Suppressor macrophage treated with lipopolysaccharide for 4 hours (primary cell): Measurements from ENCODE around the gene IQGAP1.
"Not testable (repeated sequence)": the region's sequence is repeated elsewhere in the genome, so short reads cannot be mapped to it uniquely, and the experiment has no call there.

Experiments used
- DNase-seq: peaks from one replicate; pipeline ENCODE4 v3.0.0-alpha.2; 2020

Gene IQGAP1

GRCh38 chr15:90367576-90367975 is 20.5 kb upstream of the IQGAP1 start:
- peak; percentile 87 for DNase-seq

DNA sequence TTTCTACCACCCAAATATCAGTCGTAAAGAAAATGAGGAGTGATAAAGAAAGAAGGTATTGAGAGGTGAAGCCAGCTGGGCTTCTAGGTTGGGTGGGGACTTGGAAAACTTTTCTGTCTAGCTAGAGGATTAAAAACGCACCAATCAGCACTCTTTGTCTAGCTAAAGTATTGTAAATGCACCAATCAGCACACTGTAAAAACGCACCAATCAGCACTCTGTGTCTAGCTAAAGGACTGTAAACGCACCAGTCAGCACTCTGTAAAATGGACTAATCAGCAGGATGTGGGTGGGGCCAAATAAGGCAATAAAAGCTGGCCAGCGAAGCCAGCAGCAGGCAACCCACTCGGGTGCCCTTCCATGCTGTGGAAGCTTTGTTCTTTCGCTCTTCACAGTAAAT is 13.0 kb upstream of the IQGAP1 start:
- no peak for DNase-seq

DNA sequence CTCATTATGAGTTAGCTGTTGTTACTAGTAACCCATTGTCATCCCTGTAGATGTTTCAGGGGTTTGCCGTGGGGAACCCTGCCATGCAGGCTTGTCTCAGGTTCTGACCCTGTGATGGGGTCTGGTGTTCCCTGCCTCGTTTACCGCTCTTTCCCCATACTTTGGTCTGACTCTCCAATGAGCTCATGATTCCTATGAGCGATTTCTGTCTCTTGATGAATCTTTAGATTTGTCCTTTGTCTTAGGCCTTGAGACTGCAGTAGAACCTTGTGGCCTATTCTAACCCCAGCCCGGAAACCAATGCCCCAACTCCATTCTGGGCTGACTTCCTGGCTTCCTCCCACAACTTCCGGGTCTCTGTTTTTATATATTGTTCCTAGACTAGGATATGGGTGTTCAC is 11.3 kb upstream of the IQGAP1 start:
- no peak for DNase-seq

DNA sequence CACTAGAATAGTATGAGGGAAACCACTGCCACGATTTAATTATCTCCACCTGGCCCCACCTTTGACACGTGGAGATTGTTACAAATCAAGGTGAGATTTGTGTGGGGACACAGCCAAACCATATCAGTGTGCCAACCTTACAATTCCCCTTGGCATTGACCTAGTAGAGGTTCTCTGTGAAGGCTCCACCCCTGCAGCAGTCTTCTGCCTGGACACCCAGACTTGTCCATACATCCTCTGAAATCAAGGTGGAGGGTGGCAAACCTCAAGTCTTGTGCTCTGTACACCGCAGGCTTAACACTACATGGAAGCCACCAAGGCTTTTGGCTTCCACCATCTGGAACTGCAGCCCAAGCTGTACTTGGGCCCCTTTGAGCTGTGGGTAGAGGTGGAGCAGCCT is 8.8 kb upstream of the IQGAP1 start:
- DNase-seq = no peak

DNA sequence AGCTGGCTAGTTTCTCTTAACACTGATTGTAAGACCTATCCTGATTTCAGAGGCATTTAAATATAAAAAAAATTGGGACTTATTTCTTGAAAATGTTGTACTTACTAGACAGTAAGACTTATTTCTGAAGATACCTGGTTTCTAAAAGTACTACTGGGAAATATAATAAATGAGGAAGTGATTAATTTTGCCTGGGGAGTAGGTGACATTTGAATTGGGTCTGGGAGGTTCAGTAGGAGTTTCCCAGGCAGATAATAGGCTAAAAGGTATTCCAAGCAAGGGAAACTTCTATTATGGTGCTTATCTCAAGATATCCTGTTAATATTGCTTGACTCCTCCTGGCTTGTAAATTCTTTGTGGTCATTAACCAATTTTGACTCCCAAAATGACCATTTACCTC is 6.5 kb upstream of the IQGAP1 start:
- no peak for DNase-seq

- peak; percentile 74 for DNase-seq
Observed at GRCh38 chr15:90382320-90382719, 5.7 kb upstream of the IQGAP1 start.

DNA sequence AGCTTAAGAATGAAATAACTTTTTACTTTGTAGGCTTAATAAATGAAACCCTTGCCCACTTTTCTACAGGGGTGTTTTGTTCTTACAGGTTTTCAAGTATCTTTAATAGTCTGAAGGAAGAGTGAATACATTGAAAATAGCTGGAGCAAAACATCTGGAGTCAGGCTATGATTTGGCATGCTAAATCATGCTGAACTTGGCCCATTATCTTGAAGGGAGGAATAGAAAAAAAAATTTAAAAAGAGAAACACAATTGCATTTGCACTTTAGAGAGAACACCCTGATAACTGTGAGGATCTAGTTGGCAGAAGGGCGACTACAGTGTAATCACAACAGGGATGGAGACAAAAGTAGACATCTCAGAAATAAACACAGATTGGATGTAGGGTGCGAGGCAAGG is 1.8 kb upstream of the IQGAP1 start:
- no peak for DNase-seq

DNA sequence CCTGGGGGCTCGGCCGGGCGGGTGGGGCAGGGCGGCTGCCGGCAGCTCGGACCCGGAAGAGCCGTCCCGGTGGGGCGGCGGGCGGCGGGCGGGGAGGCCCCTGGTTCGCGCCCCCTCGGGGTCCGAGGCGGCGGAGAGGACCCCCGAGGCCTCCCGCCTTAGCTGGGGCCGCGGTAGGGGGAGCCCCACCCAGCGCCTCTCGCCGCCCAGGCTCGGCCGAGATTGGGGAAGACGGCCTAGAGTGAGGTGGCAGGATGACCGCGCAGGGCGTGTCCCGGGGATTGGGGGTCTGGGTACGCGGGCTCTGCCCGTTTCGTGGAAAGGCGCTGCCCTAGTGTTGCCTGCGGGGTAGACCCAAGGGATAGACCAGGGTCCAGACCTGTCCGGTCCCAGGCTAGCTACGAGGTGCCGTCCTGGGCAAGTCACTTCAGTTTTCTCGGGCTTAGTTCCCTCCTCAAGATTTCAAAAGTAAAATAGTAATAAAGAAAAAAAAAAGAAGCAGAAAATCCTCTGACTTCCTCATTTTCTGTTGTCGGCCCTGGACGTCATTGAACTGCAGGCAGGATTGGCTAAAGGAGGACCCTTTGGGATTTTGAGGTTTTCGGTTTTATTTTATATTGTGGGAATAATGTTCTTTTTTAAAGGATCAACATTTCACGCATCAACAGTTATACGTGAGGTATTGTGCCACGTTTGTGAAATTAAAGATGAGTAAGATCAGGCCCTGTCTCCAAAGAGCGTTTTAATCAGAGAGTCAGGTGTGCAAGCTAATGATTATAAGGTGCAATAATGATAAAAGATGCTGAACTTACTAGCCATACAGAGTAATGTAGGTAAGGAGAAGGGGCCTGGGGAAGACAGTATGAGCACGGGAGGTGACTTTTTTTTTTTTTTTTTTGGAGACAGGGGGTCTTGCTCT is 679 bp downstream of the IQGAP1 start:
- DNase-seq = peak; percentile 85

DNA sequence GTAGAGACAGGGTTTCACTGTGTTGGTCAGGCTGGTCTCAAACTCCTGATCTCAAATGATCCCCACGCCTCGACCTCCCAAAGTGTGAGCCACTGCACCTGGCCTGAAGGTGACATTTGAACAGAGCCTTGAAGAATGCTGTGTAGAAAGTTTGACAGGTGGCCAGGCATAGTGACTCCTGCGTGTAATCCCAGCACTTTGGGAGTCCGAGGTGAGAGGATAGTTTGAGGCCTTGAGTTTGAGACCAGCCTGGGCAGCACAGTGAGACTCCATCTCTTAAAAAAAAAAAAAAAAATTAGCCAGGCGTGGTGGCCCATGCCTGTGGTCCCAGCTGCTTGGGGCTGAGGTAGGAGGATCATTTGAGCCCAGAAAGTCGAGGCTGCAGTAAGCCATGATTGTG is 1.5 kb downstream of the IQGAP1 start:
- DNase-seq = no peak

DNA sequence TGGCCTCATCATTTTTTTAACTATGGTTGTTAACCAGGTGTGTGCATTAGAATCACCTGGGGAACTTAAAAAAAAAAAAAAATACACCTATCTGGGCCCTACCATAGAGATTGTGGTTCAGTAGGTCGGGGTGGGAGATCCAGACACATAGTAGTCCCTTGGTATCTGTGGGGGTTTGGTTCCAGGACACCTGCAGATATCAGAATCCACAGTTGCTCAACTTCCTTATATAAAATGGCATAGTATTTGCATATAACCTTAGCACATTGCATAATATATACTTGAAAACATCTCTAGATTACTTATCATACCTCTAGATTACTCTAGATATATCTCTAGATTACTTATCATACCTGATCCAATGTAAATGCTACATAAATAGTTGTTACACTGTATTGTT is 5.0 kb downstream of the IQGAP1 start:
- DNase-seq = no peak

- no peak for DNase-seq
Observed at GRCh38 chr15:90394074-90394473, 6.0 kb downstream of the IQGAP1 start.

- peak; percentile 45 for DNase-seq
Observed at GRCh38 chr15:90394748-90395442, 6.9 kb downstream of the IQGAP1 start.

DNA sequence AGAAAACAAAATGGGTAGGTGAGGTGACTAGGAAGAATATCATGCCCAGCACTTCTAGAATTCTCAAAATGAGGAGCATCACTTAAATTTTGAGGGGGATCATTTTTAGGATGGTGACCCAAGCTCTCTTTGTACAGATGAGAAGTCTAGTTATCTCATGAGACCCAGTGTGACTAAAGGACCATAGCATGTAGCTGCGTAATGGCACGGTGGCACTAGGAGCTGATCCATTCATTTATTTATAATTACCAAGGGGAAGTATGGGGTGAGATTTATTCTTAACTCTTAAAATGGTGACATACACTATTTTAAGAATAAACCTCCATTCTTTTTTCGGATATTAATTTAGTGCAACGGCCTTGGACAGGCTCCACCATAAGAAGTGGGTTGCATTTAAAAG is 8.3 kb downstream of the IQGAP1 start:
- DNase-seq = no peak

DNA sequence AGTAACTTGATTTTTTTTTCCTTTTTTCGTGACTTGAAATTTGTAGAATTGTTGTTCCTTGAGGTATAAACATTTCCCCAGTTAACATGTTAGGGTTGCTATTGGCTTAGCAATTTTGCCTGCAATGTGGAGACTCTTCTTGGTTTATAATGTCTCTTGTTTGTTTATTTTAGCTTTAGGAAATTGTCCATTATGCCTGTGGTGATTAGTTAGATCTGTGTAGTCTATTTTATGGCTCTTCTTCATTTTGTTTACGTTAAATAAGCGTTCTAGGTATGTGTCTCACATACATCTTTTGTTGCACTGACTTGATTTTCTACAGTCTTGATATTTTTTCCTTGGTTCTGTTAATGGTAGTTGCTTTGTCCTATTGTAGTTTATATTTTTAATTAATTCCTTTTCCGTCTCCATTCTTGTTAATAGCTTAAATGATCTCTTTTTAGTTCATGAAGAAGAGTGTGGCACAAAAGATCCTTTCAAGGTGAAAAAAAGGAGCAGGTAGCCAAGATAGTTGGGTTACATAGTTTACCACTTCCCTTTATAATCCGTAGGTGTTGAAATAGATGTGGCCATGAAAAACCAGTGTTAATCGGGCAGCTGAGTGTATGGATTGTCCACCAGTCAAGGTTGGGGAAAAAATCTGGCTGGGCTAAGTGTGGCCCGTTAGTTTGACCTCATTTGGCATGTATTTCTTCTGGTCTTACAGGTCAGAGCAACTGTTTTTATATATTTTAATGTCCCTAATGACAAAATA is 12.1 kb downstream of the IQGAP1 start:
- DNase-seq = no peak

- peak; percentile 91 for DNase-seq
Observed at GRCh38 chr15:90400759-90401314, 12.8 kb downstream of the IQGAP1 start.

GRCh38 chr15:90401495-90401894 is 13.5 kb downstream of the IQGAP1 start:
- no peak for DNase-seq

- peak; percentile 82 for DNase-seq
Observed at GRCh38 chr15:90402223-90402622, 14.2 kb downstream of the IQGAP1 start.

DNA sequence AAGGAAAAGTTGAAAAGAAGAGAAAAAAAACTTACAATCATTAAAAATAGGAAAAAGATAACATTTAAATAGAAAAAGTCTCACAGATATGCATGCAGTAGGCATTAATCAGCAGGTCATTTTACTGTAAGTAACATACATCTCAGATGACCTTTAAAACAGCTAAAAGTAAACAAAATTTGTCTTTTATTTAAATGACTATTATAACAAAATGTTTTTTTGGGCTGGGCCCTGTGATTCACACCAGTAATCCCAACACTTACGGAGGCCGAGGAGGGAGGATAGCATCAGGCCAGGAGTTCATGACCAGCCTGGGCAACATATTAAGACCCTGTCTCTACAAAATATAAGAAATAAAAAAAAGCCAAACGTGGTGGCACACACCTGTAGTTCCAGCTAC is 14.7 kb downstream of the IQGAP1 start:
- DNase-seq = no peak

GRCh38 chr15:90405055-90405607 is 17.1 kb downstream of the IQGAP1 start:
- DNase-seq = no peak

GRCh38 chr15:90407336-90407735 is 19.3 kb downstream of the IQGAP1 start:
- DNase-seq = no peak

- DNase-seq = peak; percentile 73
Observed at GRCh38 chr15:90407871-90408317, 19.9 kb downstream of the IQGAP1 start.

GRCh38 chr15:90408657-90409056 is 20.6 kb downstream of the IQGAP1 start:
- no peak for DNase-seq

DNA sequence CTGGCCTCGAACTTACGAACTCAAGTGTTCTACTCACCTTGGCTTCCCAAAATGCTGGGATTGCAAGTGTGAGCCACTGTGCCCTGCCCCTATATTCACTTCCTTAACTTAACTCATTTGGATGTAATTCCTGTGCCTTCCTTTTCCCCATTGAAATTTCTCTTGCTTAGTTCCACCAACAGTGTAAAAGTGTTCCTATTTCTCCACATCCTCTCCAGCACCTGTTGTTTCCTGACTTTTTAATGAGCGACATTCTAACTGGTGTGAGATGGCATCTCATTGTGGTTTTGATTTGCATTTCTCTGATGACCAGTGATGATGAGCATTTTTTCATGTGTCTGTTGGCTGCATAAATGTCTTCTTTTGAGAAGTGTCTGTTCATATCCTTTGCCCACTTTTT is 21.5 kb downstream of the IQGAP1 start:
- not testable (repeated sequence) for DNase-seq
